DLD1 (cell line): ENCODE data around the gene PNP.
"Not testable (repeated sequence)": the region's sequence is repeated elsewhere in the genome, so short reads cannot be mapped to it uniquely, and the experiment has no call there.

Experiments
- in situ Hi-C: cut with HindIII; loops from 2 replicates; pipeline ENCODE4 v1.10.0; 2017; ENCODE audit warnings: low sequenced_read_pairs

The PNP gene

GRCh38 chr14:20469242-20469889 is at the start of gene PNP:
PNP (plus strand) TSS chr14:20469406; CDS start chr14:20469525, 119 bp downstream.
- in situ Hi-C loops = no loop called here

GRCh38 chr14:20419419-20419818 is 49.8 kb upstream of the PNP start:
- in situ Hi-C loops = no loop called here

GRCh38 chr14:20421267-20421666 is 47.9 kb upstream of the PNP start:
- in situ Hi-C loops = loop anchor here (10.0 kb wide), 1 partner anchor 54 kb away; no protein-coding TSS in a partner anchor

- in situ Hi-C loops = loop anchor here (10.0 kb wide), 1 partner anchor 52 kb away; no protein-coding TSS in a partner anchor
These were observed 46.3 kb upstream of the PNP start for GRCh38 chr14:20422886-20423285.

GRCh38 chr14:20424851-20425250 is 44.4 kb upstream of the PNP start:
- in situ Hi-C loops = loop anchor here (10.0 kb wide), 1 partner anchor 50 kb away; no protein-coding TSS in a partner anchor

- in situ Hi-C loops = loop anchor here (10.0 kb wide), 1 partner anchor 47 kb away; no protein-coding TSS in a partner anchor
These were observed 41.8 kb upstream of the PNP start for GRCh38 chr14:20427231-20428009.

GRCh38 chr14:20428010-20428365 is 41.2 kb upstream of the PNP start:
- in situ Hi-C loops = loop anchor here (10.0 kb wide), 1 partner anchor 47 kb away; no protein-coding TSS in a partner anchor

- in situ Hi-C loops = loop anchor here (10.0 kb wide), 1 partner anchor 46 kb away; no protein-coding TSS in a partner anchor
These were observed 40.4 kb upstream of the PNP start for GRCh38 chr14:20428802-20429201.

GRCh38 chr14:20429801-20430669 is 39.2 kb upstream of the PNP start:
- in situ Hi-C loops = loop anchor here (10.0 kb wide), 1 partner anchor 45 kb away; no protein-coding TSS in a partner anchor

GRCh38 chr14:20434701-20435581 is 34.3 kb upstream of the PNP start:
- in situ Hi-C loops = no loop called here

- in situ Hi-C loops = no loop called here
These were observed 33.4 kb upstream of the PNP start, which contains the start of gene KLHL33 for GRCh38 chr14:20435582-20436362. KLHL33 (minus strand) TSS chr14:20436166; CDS start chr14:20435811, 355 bp downstream.

- in situ Hi-C loops = no loop called here
These were observed 32.8 kb upstream of the PNP start for GRCh38 chr14:20436363-20436755.

- in situ Hi-C loops = no loop called here
These were observed 30.5 kb upstream of the PNP start for GRCh38 chr14:20438664-20439063.

- in situ Hi-C loops = no loop called here
These were observed 28.7 kb upstream of the PNP start for GRCh38 chr14:20440465-20440864.

- in situ Hi-C loops = no loop called here
These were observed 28.3 kb upstream of the PNP start for GRCh38 chr14:20440882-20441281.

- in situ Hi-C loops = no loop called here
These were observed 27.7 kb upstream of the PNP start for GRCh38 chr14:20441461-20441860.

- in situ Hi-C loops = not testable (repeated sequence)
These were observed 25.6 kb upstream of the PNP start for GRCh38 chr14:20443650-20444049.

- in situ Hi-C loops = no loop called here
These were observed 22.3 kb upstream of the PNP start for GRCh38 chr14:20446889-20447288.

- in situ Hi-C loops = not testable (repeated sequence)
These were observed 16.4 kb upstream of the PNP start for GRCh38 chr14:20452831-20453230.
